WTC11 (cell line): ENCODE measurements around the gene ANKRD39. TPM values are rescaled to one million over a fixed set of nuclear protein-coding genes. Genes with fewer than 3 reads are reported as not detected.

Experiments
- ATAC-seq: fragments of 200-7000 bp; cut with Tn5 transposase; 2 replicates; pipeline ENCODE4 v1.10.0; 2021; ENCODE audit warnings: mild to moderate bottlenecking, moderate library complexity
- CTCF ChIA-PET: fragments of 300-600 bp; sonication (Branson Sonifier 250); formaldehyde crosslinking; loops from one replicate; lab custom pipeline; 2021; ENCODE audit warnings: antibody characterized with exemption; lab: Charles Lee
- POLR2A ChIA-PET: fragments of 350-600 bp; sonication (Branson Sonifier 250); formaldehyde crosslinking; loops from one replicate; lab custom pipeline; 2021; ENCODE audit warnings: antibody characterized with exemption; lab: Charles Lee
- DNase-seq: peaks from one replicate; pipeline ENCODE4 v3.0.0; 2021; ENCODE audit warnings: low spot score
- H3K27ac Mint-ChIP-seq: 2 replicates; pipeline ENCODE4 v1.8.0; 2021; ENCODE audit warnings: mixed read lengths
- H3K27me3 Mint-ChIP-seq: 2 replicates; pipeline ENCODE4 v1.8.0; 2021; ENCODE audit warnings: low read depth, mild to moderate bottlenecking, moderate library complexity, mixed read lengths
- H3K36me3 Mint-ChIP-seq: 2 replicates; pipeline ENCODE4 v1.8.0; 2021; ENCODE audit warnings: mixed read lengths
- H3K4me1 Mint-ChIP-seq: 2 replicates; pipeline ENCODE4 v1.8.0; 2022; ENCODE audit warnings: mixed read lengths
- H3K4me3 Mint-ChIP-seq: 2 replicates; pipeline ENCODE4 v1.8.0; 2021; ENCODE audit warnings: mild to moderate bottlenecking, moderate library complexity, mixed read lengths
- H3K9me3 Mint-ChIP-seq: 2 replicates; pipeline ENCODE4 v1.8.0; 2021; ENCODE audit warnings: mixed read lengths
- CBFB ChIP-seq: sonication (generic); formaldehyde crosslinking; IDR thresholded peaks from 2 replicates; pipeline ENCODE4 v1.8.1; 2022; ENCODE audit warnings: mild to moderate bottlenecking, low read depth, missing genetic modification reagents
- FOXP4 ChIP-seq: sonication (generic); formaldehyde crosslinking; IDR thresholded peaks from 2 replicates; pipeline ENCODE4 v1.8.0; 2022; ENCODE audit warnings: mild to moderate bottlenecking, missing genetic modification reagents
- GABPB1 ChIP-seq: sonication (generic); formaldehyde crosslinking; IDR thresholded peaks from 2 replicates; pipeline ENCODE4 v1.8.1; 2023; ENCODE audit warnings: mild to moderate bottlenecking, missing genetic modification reagents
- PREB ChIP-seq: sonication (generic); formaldehyde crosslinking; IDR thresholded peaks from 2 replicates; pipeline ENCODE4 v1.8.1; 2022; ENCODE audit warnings: mild to moderate bottlenecking, missing genetic modification reagents, moderate library complexity, borderline replicate concordance
- SMAD3 ChIP-seq: sonication (generic); formaldehyde crosslinking; IDR thresholded peaks from 2 replicates; pipeline ENCODE4 v1.8.0; 2022; ENCODE audit warnings: missing genetic modification reagents, mild to moderate bottlenecking, borderline replicate concordance
- SMAD4 ChIP-seq: sonication (generic); formaldehyde crosslinking; IDR thresholded peaks from 2 replicates; pipeline ENCODE4 v1.8.0; 2022; ENCODE audit warnings: mild to moderate bottlenecking, missing genetic modification reagents
- SP1 ChIP-seq: sonication (generic); formaldehyde crosslinking; conservative IDR thresholded peaks from 2 replicates; pipeline ENCODE4 v1.8.1; 2022; ENCODE audit warnings: missing genetic modification reagents
- ZNF232 ChIP-seq: sonication (generic); formaldehyde crosslinking; IDR thresholded peaks from 2 replicates; pipeline ENCODE4 v1.8.0; 2022; ENCODE audit warnings: mild to moderate bottlenecking, missing genetic modification reagents
- ZNF423 ChIP-seq: fragments of 250-450 bp; sonication (Bioruptor Pico); IDR thresholded peaks from 2 replicates; pipeline ENCODE4 v2.1.2; 2022; ENCODE audit warnings: mild to moderate bottlenecking, moderate library complexity
- ZSCAN18 ChIP-seq: fragments of 250-450 bp; sonication (Bioruptor Pico); IDR thresholded peaks from 2 replicates; pipeline ENCODE4 v2.1.2; 2022; ENCODE audit warnings: mild to moderate bottlenecking, moderate library complexity
- total RNA-seq: library from RNA; stranded (reverse); gene quantifications from 3 replicates; pipeline ENCODE4 v1.2.3, GENCODE V29; 2021
- TF ChIP-seq, protein P1 (sequence below): sonication (generic); formaldehyde crosslinking; IDR thresholded peaks from 2 replicates; pipeline ENCODE4 v1.8.1; 2023; ENCODE audit warnings: mild to moderate bottlenecking, moderate library complexity, missing genetic modification reagents
- TF ChIP-seq, protein P2 (sequence below): sonication (generic); formaldehyde crosslinking; IDR thresholded peaks from 2 replicates; pipeline ENCODE4 v1.8.0; 2023; ENCODE audit warnings: mild to moderate bottlenecking, missing genetic modification reagents
- TF ChIP-seq, protein P3 (sequence below): fragments of 250-450 bp; sonication (Bioruptor Pico); IDR thresholded peaks from 2 replicates; pipeline ENCODE4 v1.9.0; 2021; ENCODE audit warnings: mild to moderate bottlenecking, borderline replicate concordance

The ANKRD39 gene
- total RNA-seq, 1 experiment from 2014 or later: 17.9 TPM

DNA sequence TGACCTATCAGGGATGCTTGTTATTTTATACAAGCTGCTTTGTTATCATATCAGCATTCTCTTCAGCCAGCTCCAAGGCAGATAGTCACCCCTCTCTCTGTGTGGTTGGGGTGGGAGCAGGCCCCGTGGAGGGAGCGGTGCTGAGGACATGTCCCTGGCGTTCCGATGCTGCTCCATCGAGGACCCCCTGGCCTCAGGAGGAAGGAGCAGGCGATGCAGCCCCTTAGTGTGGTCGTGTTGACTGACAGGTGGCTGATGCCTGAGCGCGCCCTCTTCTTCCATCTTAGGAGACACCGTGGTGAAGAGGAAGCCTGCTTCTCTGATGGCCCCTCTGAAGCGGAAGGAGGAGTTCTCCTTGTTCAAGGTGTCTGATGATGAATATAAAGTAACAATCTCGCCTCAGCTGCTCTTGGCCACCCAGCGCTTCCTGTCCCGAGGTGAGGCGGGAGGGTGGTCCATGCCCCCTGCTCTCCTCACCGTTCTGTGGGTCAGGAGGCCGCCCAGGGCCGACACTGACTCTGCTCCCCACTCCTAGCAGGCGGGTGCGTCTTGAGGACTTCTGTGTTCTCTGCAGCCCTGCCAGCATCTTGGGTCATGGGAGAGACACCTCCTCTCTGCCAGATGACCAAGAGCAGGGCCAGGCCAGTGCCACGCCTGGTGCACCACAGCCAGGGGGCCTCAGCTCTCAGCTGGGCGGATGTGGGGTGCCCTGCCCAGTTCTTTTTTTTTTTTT, 31.1 kb downstream of the ANKRD39 start (continued):
- TF ChIP-seq, protein P1, sequence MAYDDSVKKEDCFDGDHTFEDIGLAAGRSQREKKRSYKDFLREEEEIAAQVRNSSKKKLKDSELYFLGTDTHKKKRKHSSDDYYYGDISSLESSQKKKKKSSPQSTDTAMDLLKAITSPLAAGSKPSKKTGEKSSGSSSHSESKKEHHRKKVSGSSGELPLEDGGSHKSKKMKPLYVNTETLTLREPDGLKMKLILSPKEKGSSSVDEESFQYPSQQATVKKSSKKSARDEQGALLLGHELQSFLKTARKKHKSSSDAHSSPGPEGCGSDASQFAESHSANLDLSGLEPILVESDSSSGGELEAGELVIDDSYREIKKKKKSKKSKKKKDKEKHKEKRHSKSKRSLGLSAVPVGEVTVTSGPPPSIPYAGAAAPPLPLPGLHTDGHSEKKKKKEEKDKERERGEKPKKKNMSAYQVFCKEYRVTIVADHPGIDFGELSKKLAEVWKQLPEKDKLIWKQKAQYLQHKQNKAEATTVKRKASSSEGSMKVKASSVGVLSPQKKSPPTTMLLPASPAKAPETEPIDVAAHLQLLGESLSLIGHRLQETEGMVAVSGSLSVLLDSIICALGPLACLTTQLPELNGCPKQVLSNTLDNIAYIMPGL (CRISPR knock-in tag): no peak
- no peak for TF ChIP-seq SMAD4 (CRISPR knock-in tag)
- TF ChIP-seq ZSCAN18 (CRISPR knock-in tag): no peak

DNA sequence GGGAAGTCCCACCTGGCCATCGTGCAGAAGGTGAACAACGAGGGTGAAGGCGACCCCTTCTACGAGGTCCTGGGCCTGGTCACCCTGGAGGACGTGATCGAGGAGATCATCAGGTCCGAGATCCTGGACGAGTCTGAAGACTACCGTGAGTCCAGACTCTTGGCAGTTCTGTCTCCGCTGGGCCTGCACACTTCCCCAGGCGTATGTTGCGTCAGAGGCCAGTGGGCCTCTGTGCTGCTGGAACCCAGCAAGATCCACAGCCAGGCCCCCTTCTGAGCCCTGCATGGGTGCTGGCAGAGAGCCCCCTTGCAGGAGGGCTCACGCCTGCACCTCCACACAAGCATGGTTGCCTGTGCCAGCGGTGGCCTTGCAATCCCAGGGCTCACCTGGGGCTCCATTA, 32.8 kb downstream of the ANKRD39 start:
- no peaks in the 10 kb centered on the region for H3K9me3 Mint-ChIP-seq
- ChIA-PET POLR2A (no interaction called here), CTCF (interaction anchor here (0.8 to 1.4 kb wide), 3 partner anchors 34 to 126 kb away, joined by 3 read pairs; no protein-coding TSS in a partner anchor)
- H3K4me1 Mint-ChIP-seq: peaks cover 11% of the 10 kb centered on the region
- no peak for DNase-seq
- peaks cover 48% of the 10 kb centered on the region for H3K36me3 Mint-ChIP-seq
- no peak overlapping the region; the same call in 1 of the 2 replicates for H3K27ac Mint-ChIP-seq
- H3K4me3 Mint-ChIP-seq: no peak overlapping the region
- ATAC-seq: no peak
- no peaks in the 10 kb centered on the region for H3K27me3 Mint-ChIP-seq
- no peak for TF ChIP-seq PREB (CRISPR knock-in tag)
- no peak for TF ChIP-seq GABPB1 (CRISPR knock-in tag)
- TF ChIP-seq SMAD3 (CRISPR knock-in tag): no peak
- TF ChIP-seq FOXP4 (CRISPR knock-in tag): no peak
- TF ChIP-seq, all 79 proteins: peak for 0

DNA sequence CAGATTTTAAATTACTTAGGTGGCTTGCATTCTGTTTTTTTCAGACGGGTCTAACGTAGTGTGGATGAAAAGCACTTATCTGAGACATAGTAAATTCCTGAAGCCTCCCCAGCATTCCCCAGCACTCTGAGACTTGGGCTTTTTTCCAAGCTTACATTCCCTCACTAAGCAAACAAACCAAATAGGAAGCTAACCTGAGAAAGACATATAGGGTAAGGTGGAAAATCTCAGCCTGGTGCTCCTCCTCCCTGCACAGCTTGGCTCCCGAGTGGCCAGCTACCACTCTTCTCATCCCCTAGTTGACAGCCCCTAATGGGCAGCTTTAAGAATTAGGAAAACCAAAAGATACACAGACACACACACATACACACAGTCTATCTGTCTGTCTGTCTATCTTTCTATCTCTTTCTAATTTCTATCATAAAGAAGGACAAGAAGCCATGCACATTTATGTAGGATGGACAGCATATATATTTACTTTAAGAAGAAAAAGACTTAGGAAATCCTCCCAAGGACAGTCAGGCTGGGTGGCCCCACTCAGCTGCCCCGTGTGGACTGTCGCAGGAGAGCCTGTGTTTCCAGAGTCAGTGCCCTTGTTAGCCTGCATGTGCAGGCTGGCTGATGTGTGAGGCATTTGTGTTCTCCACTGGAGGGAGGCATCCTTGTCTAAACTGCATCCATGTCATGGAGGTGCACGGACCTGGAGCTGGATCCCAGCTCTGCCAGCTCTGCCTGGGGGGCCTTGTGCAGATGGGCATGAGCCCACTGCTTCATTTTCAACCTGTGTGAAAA, 33.5 kb downstream of the ANKRD39 start:
- Mint-ChIP-seq H3K27me3 (no peaks in the 10 kb centered on the region), H3K27ac (peak overlapping the region; percentile 27), H3K36me3 (peaks cover 47% of the 10 kb centered on the region), H3K4me3 (no peak overlapping the region), H3K4me1 (peaks cover 19% of the 10 kb centered on the region), H3K9me3 (no peaks in the 10 kb centered on the region)
- ChIA-PET POLR2A (no interaction called here), CTCF (interaction anchor here (1.4 kb wide), 1 partner anchor 35 kb away, joined by 3 read pairs; no protein-coding TSS in a partner anchor)
- TF ChIP-seq CBFB (CRISPR knock-in tag) (no peak), ZNF232 (CRISPR knock-in tag) (no peak), FOXP4 (CRISPR knock-in tag) (no peak), ZNF423 (CRISPR knock-in tag) (no peak), SP1 (CRISPR knock-in tag) (no peak)
- TF ChIP-seq, protein P2, sequence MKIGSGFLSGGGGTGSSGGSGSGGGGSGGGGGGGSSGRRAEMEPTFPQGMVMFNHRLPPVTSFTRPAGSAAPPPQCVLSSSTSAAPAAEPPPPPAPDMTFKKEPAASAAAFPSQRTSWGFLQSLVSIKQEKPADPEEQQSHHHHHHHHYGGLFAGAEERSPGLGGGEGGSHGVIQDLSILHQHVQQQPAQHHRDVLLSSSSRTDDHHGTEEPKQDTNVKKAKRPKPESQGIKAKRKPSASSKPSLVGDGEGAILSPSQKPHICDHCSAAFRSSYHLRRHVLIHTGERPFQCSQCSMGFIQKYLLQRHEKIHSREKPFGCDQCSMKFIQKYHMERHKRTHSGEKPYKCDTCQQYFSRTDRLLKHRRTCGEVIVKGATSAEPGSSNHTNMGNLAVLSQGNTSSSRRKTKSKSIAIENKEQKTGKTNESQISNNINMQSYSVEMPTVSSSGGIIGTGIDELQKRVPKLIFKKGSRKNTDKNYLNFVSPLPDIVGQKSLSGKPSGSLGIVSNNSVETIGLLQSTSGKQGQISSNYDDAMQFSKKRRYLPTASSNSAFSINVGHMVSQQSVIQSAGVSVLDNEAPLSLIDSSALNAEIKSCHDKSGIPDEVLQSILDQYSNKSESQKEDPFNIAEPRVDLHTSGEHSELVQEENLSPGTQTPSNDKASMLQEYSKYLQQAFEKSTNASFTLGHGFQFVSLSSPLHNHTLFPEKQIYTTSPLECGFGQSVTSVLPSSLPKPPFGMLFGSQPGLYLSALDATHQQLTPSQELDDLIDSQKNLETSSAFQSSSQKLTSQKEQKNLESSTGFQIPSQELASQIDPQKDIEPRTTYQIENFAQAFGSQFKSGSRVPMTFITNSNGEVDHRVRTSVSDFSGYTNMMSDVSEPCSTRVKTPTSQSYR: no peak
- TF ChIP-seq, protein P3, sequence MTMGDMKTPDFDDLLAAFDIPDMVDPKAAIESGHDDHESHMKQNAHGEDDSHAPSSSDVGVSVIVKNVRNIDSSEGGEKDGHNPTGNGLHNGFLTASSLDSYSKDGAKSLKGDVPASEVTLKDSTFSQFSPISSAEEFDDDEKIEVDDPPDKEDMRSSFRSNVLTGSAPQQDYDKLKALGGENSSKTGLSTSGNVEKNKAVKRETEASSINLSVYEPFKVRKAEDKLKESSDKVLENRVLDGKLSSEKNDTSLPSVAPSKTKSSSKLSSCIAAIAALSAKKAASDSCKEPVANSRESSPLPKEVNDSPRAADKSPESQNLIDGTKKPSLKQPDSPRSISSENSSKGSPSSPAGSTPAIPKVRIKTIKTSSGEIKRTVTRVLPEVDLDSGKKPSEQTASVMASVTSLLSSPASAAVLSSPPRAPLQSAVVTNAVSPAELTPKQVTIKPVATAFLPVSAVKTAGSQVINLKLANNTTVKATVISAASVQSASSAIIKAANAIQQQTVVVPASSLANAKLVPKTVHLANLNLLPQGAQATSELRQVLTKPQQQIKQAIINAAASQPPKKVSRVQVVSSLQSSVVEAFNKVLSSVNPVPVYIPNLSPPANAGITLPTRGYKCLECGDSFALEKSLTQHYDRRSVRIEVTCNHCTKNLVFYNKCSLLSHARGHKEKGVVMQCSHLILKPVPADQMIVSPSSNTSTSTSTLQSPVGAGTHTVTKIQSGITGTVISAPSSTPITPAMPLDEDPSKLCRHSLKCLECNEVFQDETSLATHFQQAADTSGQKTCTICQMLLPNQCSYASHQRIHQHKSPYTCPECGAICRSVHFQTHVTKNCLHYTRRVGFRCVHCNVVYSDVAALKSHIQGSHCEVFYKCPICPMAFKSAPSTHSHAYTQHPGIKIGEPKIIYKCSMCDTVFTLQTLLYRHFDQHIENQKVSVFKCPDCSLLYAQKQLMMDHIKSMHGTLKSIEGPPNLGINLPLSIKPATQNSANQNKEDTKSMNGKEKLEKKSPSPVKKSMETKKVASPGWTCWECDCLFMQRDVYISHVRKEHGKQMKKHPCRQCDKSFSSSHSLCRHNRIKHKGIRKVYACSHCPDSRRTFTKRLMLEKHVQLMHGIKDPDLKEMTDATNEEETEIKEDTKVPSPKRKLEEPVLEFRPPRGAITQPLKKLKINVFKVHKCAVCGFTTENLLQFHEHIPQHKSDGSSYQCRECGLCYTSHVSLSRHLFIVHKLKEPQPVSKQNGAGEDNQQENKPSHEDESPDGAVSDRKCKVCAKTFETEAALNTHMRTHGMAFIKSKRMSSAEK (CRISPR knock-in tag): no peak
- ATAC-seq (no peak), DNase-seq (no peak)
